GM19239 (cell line): Measurements from ENCODE around the gene SHLD2.
"Not testable (repeated sequence)": the region's sequence is repeated elsewhere in the genome, so short reads cannot be mapped to it uniquely, and the experiment has no call there.

Experiments
- DNase-seq: peaks from one replicate; pipeline ENCODE4 v3.0.0; 2011; ENCODE audit warnings: low spot score; ENCODE audit not compliant: insufficient read length
- FAIRE-seq: peaks from 2 replicates; lab custom pipeline; 2011; peaks lifted over from hg19 to GRCh38; lab: Jason Lieb, UNC

The SHLD2 gene, protein sequence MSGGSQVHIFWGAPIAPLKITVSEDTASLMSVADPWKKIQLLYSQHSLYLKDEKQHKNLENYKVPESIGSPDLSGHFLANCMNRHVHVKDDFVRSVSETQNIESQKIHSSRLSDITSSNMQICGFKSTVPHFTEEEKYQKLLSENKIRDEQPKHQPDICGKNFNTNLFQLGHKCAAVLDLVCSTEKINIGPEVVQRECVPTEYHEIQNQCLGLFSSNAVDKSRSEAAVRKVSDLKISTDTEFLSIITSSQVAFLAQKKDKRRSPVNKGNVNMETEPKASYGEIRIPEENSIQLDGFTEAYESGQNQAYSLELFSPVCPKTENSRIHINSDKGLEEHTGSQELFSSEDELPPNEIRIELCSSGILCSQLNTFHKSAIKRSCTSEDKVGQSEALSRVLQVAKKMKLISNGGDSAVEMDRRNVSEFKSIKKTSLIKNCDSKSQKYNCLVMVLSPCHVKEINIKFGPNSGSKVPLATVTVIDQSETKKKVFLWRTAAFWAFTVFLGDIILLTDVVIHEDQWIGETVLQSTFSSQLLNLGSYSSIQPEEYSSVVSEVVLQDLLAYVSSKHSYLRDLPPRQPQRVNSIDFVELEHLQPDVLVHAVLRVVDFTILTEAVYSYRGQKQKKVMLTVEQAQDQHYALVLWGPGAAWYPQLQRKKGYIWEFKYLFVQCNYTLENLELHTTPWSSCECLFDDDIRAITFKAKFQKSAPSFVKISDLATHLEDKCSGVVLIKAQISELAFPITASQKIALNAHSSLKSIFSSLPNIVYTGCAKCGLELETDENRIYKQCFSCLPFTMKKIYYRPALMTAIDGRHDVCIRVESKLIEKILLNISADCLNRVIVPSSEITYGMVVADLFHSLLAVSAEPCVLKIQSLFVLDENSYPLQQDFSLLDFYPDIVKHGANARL

DNA sequence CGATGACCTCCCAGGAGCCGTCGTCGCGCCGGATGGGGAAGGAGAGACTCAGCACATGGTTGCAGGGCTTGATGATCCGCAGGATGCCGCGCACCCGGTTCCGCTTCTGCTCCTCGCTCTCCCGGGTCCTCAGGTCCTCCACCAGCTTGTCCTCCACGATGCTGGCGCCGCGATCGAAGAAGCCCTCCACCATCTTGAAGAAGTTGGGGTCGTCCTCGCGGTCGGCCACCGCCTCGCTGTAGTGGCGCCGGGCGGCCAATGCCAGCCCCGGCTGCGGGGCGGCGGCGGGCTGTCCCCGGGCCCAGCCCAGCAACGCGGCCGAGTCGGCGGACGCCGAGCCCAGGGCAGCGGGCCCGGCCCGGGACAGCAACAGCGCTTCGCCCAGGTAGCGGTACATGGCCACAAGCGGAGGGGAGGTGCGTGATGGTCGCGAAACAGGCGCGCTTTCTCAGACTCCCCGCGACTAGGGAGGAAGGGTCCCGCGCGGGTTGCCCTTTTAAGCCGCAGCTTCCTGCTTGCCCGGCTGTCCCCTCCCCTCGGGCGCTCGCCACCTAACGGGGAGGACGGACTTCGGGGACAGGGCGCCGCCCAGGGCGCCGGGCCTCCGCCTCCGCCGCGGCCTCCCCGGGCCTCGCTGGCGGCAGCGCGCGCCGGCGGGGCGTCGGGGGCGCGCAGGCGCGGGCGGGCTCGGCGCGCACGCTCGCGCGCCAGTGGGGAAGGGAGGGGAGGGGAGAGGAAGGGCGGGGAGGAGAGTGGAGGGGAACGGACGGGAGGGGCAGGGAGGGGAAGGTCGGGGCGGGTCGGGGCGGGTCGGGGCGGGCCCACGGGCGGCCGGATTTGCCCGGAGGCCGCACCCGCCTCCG lies at the start of gene SHLD2, which contains the start of gene GLUD1:
TSS of gene SHLD2 (plus strand) at position 834 of the 863 bp plus-strand sequence. CDS start 56,149 bp downstream, outside the sequence.
TSS of gene GLUD1 (minus strand) at position 471 of the 863 bp plus-strand sequence. CDS start at position 397, 74 bp downstream.
- FAIRE-seq, result peak; percentile 79
- DNase-seq, result peak; percentile 77

DNA sequence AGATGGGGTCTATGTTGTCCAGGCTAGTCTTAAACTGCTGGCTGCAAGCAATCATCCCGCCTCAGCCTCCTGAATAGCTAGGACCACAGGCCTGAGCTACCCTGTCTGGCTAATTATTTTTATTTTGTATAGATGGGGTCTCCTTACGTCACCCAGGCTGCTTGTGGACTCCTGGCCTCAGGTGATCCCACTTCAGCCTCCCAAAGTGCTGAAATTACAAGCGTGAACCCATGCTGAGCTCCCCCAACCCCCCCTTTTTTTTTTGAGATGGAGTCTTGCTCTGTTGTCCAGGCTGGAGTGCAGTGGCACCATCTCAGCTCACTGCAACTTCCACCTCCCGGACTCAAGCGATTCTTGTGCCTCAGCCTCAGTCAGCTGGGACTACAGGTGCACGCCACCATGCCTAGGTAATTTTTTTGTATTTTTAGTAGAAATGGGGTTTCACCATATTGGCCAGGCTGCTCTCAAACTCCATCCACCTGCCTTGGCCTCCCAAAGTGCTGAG lies 49.5 kb upstream of the SHLD2 start:
- FAIRE-seq, result no peak
- DNase-seq, result no peak

DNA sequence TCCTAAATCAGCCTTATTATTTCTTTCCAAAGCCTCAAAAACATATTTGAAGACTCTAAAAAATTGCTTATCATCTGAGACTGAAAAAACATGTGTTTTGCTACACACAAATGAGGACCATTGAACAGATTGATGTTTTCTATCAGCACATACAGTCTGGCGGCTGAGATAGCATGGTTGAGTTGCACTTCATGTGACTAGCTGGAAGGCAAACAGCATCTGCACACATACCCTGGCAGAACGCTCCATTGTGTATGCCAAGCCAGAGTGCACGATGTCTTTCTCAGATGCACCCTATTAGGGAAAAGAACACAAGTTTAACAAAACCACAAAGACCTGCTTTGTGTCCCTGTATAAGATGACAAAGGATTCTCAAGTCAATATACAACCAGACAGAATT lies 41.9 kb upstream of the SHLD2 start:
- FAIRE-seq, result no peak
- no peak for DNase-seq

DNA sequence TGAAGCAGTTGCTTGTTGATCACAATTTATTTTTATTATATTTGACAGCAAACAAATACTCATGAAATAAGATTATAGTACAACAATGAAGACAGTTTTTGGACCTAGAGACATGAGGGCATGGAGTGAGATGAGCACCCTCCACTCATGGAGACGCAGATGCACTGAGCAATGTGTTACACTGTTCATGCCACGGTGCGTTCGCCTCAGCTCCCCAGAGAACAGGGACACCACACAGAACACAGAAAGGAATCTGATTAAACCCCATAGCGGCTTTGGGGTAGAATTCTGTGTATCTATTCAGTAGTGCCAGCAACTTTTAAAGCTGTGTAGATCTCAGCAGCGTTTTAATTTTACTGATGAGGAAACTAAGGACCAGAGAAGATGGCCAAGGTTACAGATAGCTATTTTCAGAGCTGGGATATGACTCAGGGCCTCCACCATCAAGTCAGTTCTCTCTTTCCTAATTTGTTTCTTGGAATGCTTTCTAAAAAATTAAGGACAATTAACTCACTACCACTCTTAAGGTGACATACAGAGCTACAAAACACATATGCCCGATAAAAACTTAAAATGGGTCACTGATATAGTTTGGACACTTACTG lies 41.3 kb upstream of the SHLD2 start:
- FAIRE-seq (no peak), DNase-seq (no peak)

DNA sequence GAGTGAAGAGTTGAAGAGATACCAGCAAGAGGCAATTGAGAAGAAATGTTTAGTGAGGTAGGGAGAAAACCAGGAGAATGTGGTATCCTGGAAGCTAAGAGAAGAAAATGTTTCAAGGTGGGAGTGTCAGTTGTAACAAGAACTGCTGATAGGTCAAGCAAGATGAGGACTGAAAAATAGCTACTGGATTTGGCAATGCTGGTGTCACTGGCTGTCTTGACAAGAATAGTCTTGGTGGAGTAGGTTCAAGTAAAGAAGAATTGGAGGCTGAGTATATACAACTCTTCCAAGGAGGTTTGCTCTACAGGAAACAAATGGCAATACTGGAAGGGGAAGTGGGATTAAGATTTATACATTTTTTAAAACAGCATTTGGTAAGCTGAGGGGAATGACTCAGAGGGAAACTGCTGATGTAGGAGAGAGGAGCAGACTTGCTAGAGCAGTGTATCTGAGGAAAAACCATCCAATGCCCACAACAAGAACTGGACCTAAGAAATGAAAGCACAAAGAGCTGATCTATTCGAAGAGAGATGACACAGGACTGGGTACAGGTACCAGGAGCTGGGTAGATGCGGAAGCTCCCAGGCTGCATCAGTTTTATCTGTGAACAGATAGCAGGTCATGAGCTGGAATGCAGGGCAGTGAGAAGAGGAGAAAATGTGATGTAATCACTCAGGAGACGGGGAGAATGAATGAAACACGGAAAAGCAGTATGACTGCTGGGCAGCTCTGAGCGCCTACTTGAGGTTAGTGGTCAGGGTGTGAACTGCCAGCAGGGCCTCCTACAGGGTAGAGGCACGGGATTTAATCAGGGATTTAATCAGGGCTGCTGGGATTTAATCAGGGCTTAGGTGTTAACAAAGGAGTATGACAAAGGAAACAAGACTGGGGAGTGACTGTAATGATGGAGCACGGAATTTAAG lies 40.4 kb upstream of the SHLD2 start:
- FAIRE-seq, result no peak
- DNase-seq, result no peak

DNA sequence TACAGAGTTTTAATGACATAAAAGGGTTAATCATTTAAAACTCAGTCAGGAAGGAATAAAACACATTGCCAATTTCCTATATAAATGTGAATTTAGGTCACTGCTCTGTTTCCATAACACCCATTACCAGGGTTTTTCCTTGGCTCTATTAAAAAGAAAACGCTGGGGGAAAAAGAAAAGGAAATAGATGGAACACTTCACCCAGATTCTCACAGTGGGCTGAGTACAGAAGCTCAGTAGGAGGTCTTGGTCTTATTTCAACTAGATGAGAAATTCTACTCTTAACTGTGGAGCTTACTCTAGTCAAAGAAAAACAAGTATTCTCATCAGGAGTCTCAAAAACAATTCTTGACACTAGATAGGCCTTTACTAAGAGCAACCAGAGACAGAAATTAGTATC lies 36.8 kb upstream of the SHLD2 start:
- FAIRE-seq (no peak), DNase-seq (no peak)

DNA sequence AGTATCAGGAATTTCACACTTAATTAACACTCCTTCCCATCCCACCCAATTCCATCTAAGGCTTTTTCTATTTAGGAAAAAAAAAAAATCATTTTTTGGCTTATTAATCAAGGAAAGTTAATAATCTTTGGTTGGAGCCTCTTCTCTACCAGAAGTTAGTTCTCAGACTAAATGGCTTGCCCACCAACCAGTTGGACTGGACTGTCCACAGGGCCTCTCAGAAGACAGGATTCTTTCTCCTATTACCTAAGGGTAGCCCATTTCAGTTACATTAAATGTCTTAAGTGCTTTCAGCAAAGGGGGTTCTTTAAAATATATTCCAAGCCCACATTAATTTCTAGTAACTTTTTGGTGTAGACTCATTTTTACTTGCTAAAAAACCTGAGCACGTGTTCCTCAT lies 35.6 kb upstream of the SHLD2 start:
- no peak for FAIRE-seq

DNA sequence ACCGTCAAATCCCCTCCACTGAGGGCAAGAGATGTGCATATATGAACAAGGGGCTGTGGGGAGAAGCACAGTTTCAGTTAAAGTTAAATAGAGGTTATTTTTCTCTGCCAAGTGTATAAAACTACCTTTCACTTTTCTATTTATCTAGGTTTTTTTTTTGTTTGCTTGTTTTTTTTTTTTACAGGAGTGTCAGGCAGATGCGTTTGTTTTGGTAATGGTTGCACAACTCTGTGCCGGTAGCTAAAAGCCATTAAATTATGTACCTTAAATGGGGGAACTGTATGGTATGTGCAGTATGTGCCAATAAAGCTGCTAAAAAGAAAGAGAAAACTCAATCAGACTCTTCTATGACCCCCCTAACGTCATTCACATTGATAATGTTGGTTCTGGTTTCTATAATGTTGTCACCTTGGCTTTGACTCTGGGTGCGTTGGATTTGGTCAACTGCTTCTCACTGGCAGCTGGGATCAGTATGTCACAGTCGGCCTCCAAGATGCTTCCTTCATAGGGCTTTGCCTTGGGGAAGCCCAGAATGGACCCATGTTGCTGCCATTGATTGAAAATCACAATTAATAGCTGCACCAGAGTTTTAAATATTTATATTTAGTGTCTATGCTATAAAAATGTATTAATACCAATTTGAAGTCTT lies 34.6 kb upstream of the SHLD2 start:
- peak; percentile 44 for FAIRE-seq
- DNase-seq, result no peak

More for the DNA sequence above, 35.6 kb upstream of the SHLD2 start:
- no peak for DNase-seq

DNA sequence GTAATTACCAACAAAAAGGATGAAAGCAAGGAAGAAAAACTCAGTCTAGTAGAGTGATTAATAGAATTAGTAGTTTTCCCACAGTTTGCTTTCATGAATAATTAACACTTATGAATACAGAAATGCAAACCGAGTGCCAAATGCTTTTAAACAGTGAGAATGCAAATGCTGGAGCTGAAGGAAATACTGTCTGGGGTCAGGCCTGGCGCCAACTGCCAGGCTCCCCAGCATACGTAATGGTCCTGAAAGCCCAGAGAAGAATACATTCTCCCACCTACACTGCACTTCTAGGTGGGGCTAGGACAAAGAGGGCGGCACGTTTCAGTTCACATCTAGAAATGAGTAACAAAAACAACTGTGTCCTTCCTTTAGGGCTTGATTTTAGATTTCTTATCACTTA lies 30.4 kb upstream of the SHLD2 start:
- no peak for FAIRE-seq

DNA sequence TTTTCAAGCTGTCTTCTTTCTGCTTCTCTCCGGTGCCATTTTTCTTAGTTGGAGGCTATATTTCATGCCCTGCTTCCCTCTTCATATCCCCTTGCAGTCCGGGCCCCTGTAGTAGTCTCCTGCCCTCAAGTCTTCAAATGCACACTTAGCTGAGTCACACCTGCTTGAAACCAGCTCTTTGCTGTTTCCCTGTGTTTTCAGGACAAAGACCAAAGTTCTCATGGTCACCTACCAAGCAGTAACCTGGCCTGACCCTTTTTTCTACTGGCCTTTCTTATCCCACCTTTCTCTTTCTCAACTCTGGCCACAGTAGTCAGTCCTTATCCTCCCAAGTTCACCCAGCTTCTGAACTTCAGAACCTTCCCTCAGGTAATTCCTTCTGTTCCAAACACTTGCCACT lies 28.8 kb upstream of the SHLD2 start:
- FAIRE-seq (no peak), DNase-seq (no peak)

More for the DNA sequence above, 30.4 kb upstream of the SHLD2 start:
- no peak for DNase-seq

DNA sequence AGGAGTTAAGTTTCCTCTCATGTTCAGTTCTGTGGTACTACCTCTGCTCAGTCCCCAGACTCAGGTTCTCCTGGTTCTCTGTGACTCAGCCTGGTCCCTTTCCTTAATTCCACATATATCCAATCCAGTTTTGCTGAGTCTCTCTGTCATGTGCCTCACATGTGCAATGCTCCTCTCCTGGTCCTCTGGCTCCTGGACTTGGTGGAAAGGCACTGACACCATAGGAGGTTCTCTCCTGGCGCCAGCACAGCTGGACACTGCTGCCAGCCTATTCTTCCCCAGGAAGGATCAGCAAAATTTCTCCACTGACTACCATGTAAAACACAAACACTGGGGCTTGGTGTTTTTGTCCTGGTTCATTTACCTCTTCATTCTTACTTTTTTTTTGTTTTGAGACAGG lies 28.1 kb upstream of the SHLD2 start:
- FAIRE-seq, result no peak
- DNase-seq, result no peak

DNA sequence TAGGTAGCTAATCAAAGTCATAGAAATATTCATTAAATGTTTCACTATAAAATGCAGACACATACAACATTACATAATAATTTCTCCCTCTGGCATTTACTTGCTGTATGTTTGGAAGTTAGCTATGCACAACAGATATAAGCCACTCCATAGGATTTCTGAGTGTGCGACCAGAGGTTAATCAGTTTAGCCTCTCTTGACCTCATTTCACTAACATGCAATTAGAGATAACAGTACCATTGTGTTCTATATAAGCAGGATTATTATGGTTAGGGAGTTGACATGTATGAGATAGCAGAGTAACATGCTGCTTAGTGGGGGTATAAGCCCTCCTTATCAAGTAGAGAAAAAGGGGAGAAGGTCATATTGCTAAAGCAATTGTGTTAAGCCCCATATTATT lies 26.7 kb upstream of the SHLD2 start:
- DNase-seq, result no peak
- no peak for FAIRE-seq

DNA sequence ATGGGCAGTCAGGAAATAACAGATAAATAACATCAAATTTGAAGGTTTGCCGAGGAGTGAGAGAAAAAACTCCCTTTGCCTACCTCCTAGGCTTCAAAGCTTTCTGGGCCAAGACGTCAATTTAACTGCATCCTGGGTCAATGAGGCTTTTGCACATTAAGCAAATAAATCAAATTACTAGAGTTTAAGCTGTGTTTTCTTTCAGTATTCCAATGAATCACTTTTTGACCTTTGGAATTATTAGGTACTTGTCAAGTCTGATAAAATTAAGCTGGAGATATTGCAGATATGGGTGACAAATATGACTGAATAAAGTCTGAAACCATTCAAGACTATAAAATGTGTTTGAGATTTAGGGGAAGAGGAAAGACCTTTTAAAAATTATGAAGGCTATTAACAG lies 22.6 kb upstream of the SHLD2 start:
- FAIRE-seq, result no peak
- DNase-seq, result no peak

DNA sequence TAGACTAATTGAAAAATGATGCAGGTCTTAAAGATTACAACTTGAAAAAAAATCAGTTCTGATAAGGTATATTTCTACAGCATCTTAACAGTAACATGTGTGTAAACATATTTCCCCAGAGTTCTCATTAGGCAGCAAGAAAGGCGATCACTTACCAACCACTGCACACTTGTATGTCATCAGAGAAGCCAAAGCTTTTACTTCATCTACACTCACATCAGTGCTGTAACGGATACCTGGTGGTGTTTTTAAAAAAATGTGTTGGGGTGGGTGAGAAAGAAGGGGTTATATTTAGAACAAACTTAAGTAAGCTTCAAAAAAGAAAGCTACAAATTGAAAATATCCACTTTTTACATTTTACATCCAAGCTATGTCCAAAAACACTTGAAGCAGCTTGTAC lies 18.6 kb upstream of the SHLD2 start:
- FAIRE-seq, DNase-seq: not testable (repeated sequence)

DNA sequence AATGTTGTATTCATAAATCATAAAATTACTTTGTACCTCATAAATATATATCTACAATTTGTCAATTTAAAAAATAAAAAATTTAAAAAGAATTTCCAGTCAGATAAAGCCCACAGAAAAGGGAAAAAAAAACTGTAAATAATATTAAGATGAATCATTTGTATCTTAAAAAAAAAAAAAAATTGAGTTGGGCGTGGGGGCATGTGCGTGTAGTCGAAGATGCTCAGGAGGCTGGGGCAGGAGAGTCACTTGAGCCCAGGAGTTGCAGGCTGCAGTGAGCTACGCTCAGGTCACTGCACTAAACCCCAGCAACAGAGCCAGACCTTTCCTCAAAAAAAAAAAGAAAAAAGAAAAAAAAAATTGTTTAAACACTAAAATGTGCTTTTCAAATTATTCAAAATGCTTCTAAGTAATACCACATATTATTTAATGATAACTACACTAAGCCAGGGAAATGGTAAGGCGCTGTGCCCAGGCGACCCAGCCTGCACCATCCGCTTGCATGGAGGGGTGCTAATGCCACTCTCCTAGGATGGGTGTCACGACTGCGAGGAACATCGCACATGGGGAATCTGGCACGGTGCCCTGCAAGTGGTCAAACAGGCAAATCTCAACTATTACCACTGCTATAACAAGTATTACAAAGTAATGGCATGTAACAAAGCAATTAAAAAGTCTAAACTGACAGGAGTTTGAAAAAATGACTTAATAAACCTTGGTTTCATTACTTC lies 15.7 kb upstream of the SHLD2 start:
- no peak for DNase-seq
- FAIRE-seq, result no peak

DNA sequence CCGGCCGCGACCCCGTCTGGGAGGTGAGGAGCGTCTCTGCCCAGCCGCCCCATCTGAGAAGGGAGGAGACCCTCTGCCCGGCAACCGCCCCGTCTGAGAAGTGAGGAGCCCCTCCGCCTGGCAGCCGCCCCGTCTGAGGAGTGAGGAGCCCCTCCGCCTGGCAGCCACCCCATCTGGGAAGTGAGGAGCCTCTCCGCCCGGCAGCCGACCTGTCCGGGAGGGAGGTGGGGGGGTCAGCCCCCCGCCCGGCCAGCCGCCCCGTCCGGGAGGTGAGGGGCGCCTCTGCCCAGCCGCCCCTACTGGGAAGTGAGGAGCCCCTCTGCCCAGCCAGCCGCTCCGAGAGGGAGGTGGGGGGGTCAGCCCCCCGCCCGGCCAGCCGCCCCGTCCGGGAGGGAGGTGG lies 14.4 kb upstream of the SHLD2 start:
- DNase-seq, FAIRE-seq: not testable (repeated sequence)

DNA sequence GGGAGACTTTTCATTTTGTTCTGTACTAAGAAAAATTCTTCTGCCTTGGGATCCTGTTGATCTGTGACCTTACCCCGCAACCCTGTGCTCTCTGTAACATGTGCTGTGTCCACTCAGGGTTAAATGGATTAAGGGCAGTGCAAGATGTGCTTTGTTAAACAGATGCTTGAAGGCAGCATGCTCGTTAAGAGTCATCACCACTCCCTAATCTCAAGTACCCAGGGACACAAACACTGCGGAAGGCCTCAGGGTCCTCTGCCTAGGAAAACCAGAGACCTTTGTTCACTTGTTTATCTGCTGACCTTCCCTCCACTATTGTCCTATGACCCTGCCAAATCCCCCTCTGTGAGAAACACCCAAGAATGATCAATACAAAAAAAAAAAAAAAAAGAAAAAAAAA lies 13.4 kb upstream of the SHLD2 start:
- not testable (repeated sequence) for FAIRE-seq, DNase-seq
